HFFc6 (cell line): ENCODE measurements around the gene SNX20. TPM values are rescaled to one million over a fixed set of nuclear protein-coding genes. Genes with fewer than 3 reads are reported as not detected.

Source experiments
- DNase-seq: peaks from one replicate; pipeline ENCODE4 v3.0.0-alpha.2; 2018
- H3K27ac Mint-ChIP-seq: 2 replicates; pipeline ENCODE4 v1.8.0; 2020; ENCODE audit warnings: mild to moderate bottlenecking, mixed read lengths
- H3K27me3 Mint-ChIP-seq: 2 replicates; pipeline ENCODE4 v1.8.0; 2021; ENCODE audit warnings: mild to moderate bottlenecking, moderate library complexity, mixed read lengths; ENCODE audit not compliant: insufficient read depth
- H3K36me3 Mint-ChIP-seq: 2 replicates; pipeline ENCODE4 v1.8.0; 2021; ENCODE audit warnings: low read depth, mixed read lengths
- H3K4me1 Mint-ChIP-seq: 2 replicates; pipeline ENCODE4 v1.8.0; 2020; ENCODE audit warnings: low read depth, mixed read lengths
- H3K4me3 Mint-ChIP-seq: 2 replicates; pipeline ENCODE4 v1.8.0; 2020; ENCODE audit warnings: mild to moderate bottlenecking, moderate library complexity, mixed read lengths
- H3K9me3 Mint-ChIP-seq: 2 replicates; pipeline ENCODE4 v1.8.0; 2020; ENCODE audit warnings: mild to moderate bottlenecking, mixed read lengths
- total RNA-seq, 6 experiments: library from RNA; stranded (reverse); fragmentation: NEBNext Ultra II Directional; extraction: Animal tissue kit (Norgen Biotek cat#: 25700); gene quantifications; 2 replicates in 1 of 6; 3 replicates in 5 of 6; pipeline ENCODE4 v1.2.3, GENCODE V29; 2021
- TF ChIP-seq, protein P1 (sequence below): fragments of 200-600 bp; sonication (generic); IDR thresholded peaks from 2 replicates; pipeline ENCODE4 v1.5.0; 2021; ENCODE audit warnings: antibody characterized with exemption, mild to moderate bottlenecking

The SNX20 gene
- total RNA-seq, 6 experiments from 2014 or later: not detected

- TF ChIP-seq, protein P1, sequence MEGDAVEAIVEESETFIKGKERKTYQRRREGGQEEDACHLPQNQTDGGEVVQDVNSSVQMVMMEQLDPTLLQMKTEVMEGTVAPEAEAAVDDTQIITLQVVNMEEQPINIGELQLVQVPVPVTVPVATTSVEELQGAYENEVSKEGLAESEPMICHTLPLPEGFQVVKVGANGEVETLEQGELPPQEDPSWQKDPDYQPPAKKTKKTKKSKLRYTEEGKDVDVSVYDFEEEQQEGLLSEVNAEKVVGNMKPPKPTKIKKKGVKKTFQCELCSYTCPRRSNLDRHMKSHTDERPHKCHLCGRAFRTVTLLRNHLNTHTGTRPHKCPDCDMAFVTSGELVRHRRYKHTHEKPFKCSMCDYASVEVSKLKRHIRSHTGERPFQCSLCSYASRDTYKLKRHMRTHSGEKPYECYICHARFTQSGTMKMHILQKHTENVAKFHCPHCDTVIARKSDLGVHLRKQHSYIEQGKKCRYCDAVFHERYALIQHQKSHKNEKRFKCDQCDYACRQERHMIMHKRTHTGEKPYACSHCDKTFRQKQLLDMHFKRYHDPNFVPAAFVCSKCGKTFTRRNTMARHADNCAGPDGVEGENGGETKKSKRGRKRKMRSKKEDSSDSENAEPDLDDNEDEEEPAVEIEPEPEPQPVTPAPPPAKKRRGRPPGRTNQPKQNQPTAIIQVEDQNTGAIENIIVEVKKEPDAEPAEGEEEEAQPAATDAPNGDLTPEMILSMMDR: no peak
- no peaks in the 10 kb centered on the region for H3K4me1 Mint-ChIP-seq
- no peaks in the 10 kb centered on the region for H3K9me3 Mint-ChIP-seq
- no peak overlapping the region for H3K27ac Mint-ChIP-seq
- H3K4me3 Mint-ChIP-seq: no peak overlapping the region
- peaks cover 36% of the 10 kb centered on the region for H3K27me3 Mint-ChIP-seq
- no peaks in the 10 kb centered on the region for H3K36me3 Mint-ChIP-seq
- no peak for DNase-seq
Observed at GRCh38 chr16:50646345-50646744, 34.8 kb downstream of the SNX20 start.

GRCh38 chr16:50645563-50646220, 35.4 kb downstream of the SNX20 start:
- no peak overlapping the region for H3K4me3 Mint-ChIP-seq

DNA sequence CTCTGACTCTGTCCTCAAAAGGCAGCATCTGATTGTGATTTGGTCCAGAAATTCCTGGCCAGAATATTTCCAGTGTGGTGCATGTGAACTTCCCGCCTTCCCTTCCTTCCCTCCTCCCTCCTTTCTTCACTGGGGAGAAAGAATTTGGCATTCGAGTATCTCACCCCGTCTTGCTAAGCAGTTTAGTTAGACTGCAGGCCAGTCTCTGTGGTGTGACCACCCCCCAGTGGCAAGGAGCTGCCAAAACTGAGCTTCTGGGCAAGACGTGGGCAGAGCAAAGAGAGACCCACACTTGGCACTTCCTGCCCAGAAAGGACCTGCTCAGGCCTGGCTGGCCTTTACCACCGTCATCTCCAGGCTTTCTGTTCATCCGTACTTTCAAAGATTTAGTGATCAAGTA, 36.4 kb downstream of the SNX20 start:
- no peak overlapping the region for H3K4me3 Mint-ChIP-seq
- H3K9me3 Mint-ChIP-seq: no peaks in the 10 kb centered on the region
- H3K27me3 Mint-ChIP-seq: peaks cover 42% of the 10 kb centered on the region
- H3K36me3 Mint-ChIP-seq: no peaks in the 10 kb centered on the region
- TF ChIP-seq, protein P1: peak; percentile 55
- no peak for DNase-seq
- no peak overlapping the region for H3K27ac Mint-ChIP-seq
- H3K4me1 Mint-ChIP-seq: no peaks in the 10 kb centered on the region

More at GRCh38 chr16:50645563-50646220, 35.4 kb downstream of the SNX20 start:
- TF ChIP-seq, protein P1: no peak
- DNase-seq: no peak
- Mint-ChIP-seq H3K27me3 (peaks cover 41% of the 10 kb centered on the region), H3K27ac (no peak overlapping the region), H3K36me3 (no peaks in the 10 kb centered on the region), H3K4me1 (no peaks in the 10 kb centered on the region), H3K9me3 (no peaks in the 10 kb centered on the region)

DNA sequence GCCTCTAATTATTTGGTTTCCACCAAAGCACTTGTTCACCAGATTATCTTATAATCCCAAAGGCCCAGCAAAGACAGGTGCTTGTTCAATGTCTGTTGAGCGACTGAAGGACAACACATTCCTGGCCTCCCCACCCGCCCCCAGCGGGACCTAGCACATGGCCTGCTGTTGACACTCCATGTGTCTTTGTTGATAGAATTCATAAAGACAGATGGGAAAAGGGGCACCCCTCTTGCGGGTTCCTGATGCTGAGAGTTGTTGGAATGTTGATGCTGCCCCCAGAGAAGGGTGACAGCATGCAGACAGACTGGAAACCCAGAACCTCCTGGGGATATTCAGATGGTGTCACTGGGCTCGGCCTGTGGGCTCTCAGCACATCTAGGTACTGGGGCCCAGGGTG, 36.9 kb downstream of the SNX20 start:
- Mint-ChIP-seq H3K9me3 (no peaks in the 10 kb centered on the region), H3K4me3 (no peak overlapping the region), H3K27me3 (peaks cover 42% of the 10 kb centered on the region), H3K4me1 (no peaks in the 10 kb centered on the region), H3K36me3 (no peaks in the 10 kb centered on the region), H3K27ac (no peak overlapping the region)
- TF ChIP-seq, protein P1: no peak
- no peak for DNase-seq

DNA sequence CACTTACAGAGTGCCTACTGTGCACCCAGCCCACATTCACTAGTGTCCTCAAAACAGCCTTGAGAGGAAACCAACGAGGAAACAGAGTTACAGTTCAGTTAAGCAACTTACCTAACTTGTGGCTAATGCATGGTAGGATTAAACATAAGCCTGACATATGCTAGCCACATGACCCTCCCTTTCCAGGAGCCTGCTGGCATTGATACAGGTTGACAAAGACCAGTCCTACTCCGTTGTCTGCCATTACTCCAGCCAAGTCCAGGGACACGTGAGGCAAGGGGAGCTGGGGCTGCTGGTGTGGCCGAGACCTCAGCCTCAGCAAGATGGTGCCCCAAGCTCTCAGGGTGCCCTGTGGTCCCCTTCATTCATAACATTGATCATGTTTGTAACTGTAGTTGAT, 37.9 kb downstream of the SNX20 start:
- Mint-ChIP-seq H3K36me3 (no peaks in the 10 kb centered on the region), H3K27ac (no peak overlapping the region), H3K4me3 (no peak overlapping the region), H3K4me1 (no peaks in the 10 kb centered on the region), H3K27me3 (peaks cover 40% of the 10 kb centered on the region), H3K9me3 (no peaks in the 10 kb centered on the region)
- TF ChIP-seq, protein P1: no peak
- no peak for DNase-seq

DNA sequence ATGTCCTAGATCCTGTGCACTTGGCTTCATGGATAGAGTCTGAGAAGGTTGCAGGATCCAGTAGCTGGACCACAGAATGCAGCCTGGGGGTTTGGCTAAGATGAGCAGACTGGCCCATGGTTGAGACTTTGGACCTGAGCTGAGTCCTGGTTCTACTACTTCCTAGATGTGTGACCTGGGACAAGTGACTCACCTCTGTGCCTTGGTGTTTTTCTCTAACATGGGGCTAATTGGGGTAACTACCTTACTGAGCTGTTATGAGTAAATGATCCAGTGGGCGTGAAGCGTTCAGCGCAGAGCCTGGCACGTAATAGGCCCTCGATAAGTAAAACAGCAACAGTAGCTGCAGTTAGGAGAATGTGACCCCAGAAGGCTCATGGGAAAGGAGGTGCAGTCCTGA, 38.8 kb downstream of the SNX20 start:
- TF ChIP-seq, protein P1: no peak
- Mint-ChIP-seq H3K36me3 (no peaks in the 10 kb centered on the region), H3K27ac (no peak overlapping the region), H3K4me1 (no peaks in the 10 kb centered on the region), H3K27me3 (peaks cover 36% of the 10 kb centered on the region), H3K9me3 (no peaks in the 10 kb centered on the region), H3K4me3 (no peak overlapping the region)
- DNase-seq: no peak
